GM12865 (cell line): ENCODE measurements around the gene CTSZ.
A peak's percentile ranks its signal among the peaks of the same experiment; 100 is the strongest.

Experiments
- DNase-seq: peaks from one replicate; pipeline ENCODE4 v3.0.0; 2010; ENCODE audit warnings: low read depth
- H3K4me3 ChIP-seq: 2 replicates; pipeline ENCODE4 v1.5.1; 2011; ENCODE audit warnings: mild to moderate bottlenecking, low read depth, low read length, control low read depth
- TF ChIP-seq, protein P1 (sequence below): IDR thresholded peaks from 2 replicates; pipeline ENCODE4 v1.5.1; 2011; ENCODE audit warnings: low read length, control low read depth, low read depth, inconsistent platforms; ENCODE audit not compliant: insufficient read depth; ENCODE audit errors: missing control alignments

The CTSZ gene

DNA sequence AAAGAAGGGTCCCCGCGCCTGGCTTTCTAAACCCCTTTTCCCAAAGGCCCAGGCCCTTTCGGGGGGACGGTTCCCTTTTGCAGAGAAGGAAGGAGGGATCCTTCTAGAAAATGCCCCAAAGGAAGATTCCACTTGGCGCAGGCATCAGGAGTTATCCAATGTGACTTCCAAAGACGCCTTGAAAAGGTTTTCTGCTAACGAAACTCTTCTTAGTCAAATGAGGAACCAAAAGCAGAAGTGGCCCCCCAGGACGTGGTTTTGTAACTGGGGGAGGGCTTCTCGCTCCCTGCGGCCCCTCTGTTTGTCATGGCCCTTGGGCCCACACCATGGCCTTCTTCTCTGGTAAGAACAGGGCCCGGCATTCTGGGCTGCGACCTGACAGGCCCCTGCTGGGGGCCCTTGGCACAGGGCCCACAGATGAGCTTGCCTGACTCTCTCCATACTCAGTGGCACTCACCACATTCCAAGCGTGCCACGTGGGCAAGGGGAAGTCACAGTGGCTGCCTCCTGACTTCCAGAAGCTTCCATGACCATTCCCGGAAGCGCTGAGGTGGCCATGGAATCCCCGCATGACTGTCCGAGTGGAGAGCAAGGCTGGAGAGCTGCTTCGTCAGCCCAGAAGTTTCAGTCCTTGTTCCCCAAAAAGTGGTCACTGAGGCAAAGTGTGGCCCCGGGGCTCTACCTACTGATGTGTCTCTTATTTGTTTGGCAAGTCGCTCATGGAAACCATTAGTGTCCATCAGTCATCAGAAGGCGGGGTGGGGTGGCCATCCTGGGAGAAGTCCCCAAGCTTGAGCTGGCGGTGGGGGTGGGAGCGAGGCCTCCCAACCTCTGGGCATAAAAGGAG, 834 bp upstream of the CTSZ start:
- peak overlapping the region; percentile 82 for H3K4me3 ChIP-seq
- TF ChIP-seq, protein P1, sequence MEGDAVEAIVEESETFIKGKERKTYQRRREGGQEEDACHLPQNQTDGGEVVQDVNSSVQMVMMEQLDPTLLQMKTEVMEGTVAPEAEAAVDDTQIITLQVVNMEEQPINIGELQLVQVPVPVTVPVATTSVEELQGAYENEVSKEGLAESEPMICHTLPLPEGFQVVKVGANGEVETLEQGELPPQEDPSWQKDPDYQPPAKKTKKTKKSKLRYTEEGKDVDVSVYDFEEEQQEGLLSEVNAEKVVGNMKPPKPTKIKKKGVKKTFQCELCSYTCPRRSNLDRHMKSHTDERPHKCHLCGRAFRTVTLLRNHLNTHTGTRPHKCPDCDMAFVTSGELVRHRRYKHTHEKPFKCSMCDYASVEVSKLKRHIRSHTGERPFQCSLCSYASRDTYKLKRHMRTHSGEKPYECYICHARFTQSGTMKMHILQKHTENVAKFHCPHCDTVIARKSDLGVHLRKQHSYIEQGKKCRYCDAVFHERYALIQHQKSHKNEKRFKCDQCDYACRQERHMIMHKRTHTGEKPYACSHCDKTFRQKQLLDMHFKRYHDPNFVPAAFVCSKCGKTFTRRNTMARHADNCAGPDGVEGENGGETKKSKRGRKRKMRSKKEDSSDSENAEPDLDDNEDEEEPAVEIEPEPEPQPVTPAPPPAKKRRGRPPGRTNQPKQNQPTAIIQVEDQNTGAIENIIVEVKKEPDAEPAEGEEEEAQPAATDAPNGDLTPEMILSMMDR: no peak
- DNase-seq: peak; percentile 95

DNA sequence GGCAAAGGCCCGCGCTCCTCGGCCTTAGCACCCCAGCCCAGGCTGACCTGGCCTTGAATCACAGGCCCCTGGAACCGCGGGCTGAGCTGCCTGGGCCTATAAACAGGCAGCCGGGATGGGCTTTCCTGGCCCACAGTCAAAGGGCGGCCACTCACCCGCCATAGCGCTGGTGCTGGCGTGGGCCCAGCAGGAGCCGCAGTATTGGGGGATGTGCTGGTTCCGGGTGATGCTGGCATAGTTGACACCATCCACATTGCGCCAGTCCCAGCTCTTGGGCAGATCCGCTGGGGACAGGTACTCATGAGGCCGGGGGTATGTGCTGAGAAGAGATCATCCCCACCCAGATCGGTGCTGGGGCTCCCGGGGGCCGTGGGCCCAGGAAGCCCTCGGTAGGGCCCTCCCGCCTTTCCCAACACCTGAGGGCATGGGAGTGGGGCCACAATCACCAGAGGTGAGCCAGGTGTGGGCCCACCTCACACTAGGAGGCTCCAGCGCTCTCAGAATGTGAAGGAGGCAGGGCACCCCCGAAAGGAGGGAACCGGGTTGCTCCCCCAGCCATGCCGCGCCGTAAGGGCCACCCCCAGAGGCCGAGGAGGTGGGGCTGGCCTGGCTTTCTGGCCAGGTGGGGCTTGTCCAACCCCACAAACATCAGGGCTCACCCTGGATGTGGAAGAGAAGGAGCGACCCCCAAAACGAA, 739 bp downstream of the CTSZ start:
- peak; percentile 48 for DNase-seq
- peak overlapping the region; percentile 82 for H3K4me3 ChIP-seq

DNA sequence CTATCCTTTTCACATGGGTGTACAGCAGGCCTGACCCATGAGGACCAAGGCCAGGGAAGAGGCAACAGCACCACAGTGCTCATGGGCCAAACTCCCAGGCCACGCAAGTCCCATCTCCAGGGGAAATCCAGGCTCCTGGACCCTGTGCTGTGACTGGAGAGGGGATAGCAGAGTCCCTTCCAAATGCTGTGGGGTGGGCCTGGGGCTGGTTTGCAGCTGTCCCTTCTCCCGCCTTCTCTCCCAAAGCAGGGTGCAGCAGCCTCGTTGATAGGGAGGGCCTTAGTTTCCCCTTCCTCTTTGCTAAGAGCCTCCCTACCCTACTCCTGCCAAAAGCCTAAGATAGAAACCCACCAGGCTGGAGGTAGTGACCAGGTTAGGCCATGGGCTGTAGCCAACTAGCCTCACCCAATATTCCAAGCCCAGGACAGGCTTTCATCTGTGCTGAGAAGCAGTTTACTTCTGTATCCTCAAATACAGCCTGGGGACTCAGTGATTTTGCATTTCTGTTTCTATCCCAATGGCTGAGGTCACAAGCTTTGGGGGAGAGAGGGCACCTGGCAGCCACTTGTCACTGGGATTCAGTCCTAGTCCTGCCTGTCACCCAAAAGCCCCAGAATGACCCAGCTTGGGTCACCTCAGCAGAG, 1.4 kb downstream of the CTSZ start:
- H3K4me3 ChIP-seq: peak overlapping the region; percentile 82
- DNase-seq: no peak
- TF ChIP-seq, protein P1: no peak

More for the DNA sequence above, 739 bp downstream of the CTSZ start:
- TF ChIP-seq, protein P1: no peak

DNA sequence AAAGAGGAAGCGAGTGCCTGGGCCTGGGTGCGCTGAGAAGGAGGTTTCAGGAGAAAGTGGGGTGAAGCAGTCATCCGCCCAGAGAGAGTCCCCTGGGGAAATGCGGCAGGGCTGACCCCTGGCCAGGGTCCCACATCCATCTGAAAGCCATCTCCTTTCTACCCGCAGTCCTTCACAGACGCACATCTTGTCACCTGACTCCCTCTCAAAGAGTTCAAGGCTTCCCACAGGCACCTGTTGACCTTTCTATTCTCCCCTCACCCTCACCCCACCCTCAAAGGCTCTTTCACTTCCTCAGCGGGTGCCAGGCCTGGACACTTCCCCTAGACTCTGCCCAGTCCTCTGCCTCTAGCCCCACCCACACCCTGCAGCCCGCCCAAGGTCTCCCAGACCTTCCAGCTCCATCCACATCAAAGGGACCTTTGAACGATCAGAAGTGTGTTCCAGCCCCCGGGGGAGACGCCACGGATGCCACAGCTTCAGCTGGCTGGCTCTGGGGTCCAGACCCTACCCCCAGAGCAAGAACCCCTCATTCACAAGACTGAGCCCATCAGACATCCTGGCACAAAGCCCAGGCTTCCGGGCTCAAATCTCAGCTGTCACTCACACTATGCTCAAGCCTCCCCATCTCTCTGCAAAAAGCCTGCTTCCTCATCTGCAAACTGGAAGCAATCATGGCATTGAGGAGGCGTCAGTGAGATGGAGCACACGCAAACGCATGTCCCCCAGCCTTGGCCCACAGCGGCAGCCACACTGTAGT, 2.1 kb downstream of the CTSZ start:
- peak; percentile 96 for DNase-seq
- TF ChIP-seq, protein P1: no peak
- peak overlapping the region; percentile 82 for H3K4me3 ChIP-seq

DNA sequence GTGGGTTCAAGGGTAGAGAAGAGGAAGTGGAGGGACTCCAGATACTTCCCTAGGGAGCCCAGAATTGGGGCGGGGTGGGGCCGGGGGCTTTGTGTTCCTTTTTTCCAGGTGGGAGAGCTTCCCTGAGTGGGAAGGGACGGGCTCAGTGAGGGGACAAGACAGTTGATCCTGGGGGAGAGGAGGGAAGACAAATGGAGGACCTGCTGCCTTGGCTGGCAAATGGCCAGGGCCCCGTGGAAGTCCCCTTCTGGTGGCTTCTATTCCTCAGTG, 2.6 kb downstream of the CTSZ start:
- no peak for DNase-seq
- H3K4me3 ChIP-seq: peak overlapping the region; percentile 82
- TF ChIP-seq, protein P1: no peak

DNA sequence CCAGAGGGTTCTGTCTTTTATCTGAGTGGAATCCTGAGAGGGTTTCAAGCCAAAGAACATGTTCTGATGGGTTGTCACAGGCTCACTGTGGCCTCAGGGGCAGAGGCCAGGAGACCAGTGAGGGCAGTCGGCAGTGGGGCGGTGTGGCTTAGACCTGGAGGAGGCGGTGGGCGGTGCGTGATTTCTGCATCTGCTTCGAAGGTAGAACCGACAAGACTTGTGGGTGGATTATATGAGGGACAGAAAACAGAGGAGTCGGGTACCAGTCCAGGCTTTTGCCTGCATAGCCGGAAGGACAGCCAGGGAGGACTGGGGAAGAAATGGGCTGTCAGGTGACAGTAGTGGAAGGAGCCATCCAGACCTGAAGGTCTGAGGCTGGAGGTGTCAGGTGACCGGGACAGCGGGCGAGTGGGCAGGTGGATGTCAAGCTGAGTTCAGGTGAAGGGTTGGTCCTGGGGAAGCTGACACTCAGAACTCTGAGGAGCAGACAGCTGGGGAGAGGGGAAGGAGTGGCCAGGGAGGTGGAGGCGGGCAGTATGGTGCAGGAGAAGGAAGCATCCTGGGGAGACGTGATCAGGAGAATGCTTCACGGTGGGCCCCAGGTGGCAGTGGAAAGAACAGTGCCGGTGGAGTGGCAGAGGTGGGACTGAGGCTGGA, 3.1 kb downstream of the CTSZ start:
- H3K4me3 ChIP-seq: peak overlapping the region; percentile 82
- TF ChIP-seq, protein P1: no peak
- DNase-seq: no peak
